ENCODE measurements around the gene PRSS50.

PRSS50 gene

DNA sequence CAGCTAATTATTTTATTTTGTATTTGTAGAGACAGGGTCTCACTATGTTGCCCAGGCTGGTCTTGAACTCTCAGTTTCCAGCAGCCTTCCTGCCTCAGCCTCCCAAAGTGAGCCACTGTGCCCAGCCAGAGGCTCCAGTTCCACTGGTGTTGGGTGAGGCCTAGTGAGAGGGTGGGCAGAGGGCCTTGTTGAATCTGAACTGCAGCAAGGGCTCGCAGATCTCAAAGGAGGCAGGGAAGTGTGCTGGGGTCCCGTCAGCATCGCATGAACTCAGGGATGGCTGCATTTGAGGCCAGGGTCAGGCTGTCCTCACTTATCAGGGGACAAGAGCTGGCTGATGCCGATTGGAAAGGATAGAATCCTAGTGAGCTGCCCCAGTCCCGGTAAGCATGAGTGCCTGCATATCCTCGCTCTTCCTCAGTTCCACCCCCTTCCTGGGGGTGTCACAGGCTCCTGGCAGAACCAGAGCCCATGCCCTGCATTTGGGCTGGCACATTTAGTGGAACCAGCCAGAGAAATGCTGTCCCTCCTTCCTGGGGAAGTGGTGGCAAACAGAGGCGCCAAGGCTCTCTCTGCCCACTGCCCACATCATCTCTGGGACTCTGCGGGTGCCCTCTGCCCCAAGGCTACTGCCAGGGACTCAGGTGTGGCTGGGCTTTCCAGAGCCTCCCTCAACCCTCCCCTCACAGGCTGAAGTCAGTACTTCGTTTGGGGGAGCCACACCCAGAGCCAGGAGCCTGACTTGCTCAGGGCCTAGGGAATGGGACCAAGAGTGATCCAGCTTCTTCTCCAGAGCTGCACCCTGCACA lies 48.3 kb downstream of the PRSS50 start:
- TF ChIP-seq EP300 (IDR thresholded peaks at IDR 0.05; ENCODE audit: borderline replicate concordance) (no peak), ZBTB7A (IDR thresholded peaks at IDR 0.05; ENCODE audit: low read depth) (no peak), TAF1 (IDR thresholded peaks at IDR 0.05; ENCODE audit: low read depth) (no peak), CEBPB (IDR thresholded peaks at IDR 0.05) (no peak), NFIC (IDR thresholded peaks at IDR 0.05) (no peak), FOXM1 (IDR thresholded peaks at IDR 0.05; ENCODE audit: borderline replicate concordance, low read depth) (no peak), CREB1 (IDR thresholded peaks at IDR 0.05; ENCODE audit: low read depth) (no peak), RAD21 (IDR thresholded peaks at IDR 0.05; ENCODE audit: low read depth) (no peak), TCF12 (IDR thresholded peaks at IDR 0.05; ENCODE audit: low read depth) (no peak), YY1 (IDR thresholded peaks at IDR 0.05; ENCODE audit: low read depth) (no peak), TEAD4 (IDR thresholded peaks at IDR 0.05) (no peak), EGR1 (IDR thresholded peaks at IDR 0.05) (no peak)
- TF ChIP-seq, protein P1, sequence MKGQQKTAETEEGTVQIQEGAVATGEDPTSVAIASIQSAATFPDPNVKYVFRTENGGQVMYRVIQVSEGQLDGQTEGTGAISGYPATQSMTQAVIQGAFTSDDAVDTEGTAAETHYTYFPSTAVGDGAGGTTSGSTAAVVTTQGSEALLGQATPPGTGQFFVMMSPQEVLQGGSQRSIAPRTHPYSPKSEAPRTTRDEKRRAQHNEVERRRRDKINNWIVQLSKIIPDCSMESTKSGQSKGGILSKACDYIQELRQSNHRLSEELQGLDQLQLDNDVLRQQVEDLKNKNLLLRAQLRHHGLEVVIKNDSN (IDR thresholded peaks at IDR 0.05), result no peak
- TF ChIP-seq, protein P2, sequence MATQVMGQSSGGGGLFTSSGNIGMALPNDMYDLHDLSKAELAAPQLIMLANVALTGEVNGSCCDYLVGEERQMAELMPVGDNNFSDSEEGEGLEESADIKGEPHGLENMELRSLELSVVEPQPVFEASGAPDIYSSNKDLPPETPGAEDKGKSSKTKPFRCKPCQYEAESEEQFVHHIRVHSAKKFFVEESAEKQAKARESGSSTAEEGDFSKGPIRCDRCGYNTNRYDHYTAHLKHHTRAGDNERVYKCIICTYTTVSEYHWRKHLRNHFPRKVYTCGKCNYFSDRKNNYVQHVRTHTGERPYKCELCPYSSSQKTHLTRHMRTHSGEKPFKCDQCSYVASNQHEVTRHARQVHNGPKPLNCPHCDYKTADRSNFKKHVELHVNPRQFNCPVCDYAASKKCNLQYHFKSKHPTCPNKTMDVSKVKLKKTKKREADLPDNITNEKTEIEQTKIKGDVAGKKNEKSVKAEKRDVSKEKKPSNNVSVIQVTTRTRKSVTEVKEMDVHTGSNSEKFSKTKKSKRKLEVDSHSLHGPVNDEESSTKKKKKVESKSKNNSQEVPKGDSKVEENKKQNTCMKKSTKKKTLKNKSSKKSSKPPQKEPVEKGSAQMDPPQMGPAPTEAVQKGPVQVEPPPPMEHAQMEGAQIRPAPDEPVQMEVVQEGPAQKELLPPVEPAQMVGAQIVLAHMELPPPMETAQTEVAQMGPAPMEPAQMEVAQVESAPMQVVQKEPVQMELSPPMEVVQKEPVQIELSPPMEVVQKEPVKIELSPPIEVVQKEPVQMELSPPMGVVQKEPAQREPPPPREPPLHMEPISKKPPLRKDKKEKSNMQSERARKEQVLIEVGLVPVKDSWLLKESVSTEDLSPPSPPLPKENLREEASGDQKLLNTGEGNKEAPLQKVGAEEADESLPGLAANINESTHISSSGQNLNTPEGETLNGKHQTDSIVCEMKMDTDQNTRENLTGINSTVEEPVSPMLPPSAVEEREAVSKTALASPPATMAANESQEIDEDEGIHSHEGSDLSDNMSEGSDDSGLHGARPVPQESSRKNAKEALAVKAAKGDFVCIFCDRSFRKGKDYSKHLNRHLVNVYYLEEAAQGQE (IDR thresholded peaks at IDR 0.05; ENCODE audit: low read depth), result no peak
- TF ChIP-seq, protein P3, sequence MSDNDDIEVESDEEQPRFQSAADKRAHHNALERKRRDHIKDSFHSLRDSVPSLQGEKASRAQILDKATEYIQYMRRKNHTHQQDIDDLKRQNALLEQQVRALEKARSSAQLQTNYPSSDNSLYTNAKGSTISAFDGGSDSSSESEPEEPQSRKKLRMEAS (IDR thresholded peaks at IDR 0.05), result no peak

DNA sequence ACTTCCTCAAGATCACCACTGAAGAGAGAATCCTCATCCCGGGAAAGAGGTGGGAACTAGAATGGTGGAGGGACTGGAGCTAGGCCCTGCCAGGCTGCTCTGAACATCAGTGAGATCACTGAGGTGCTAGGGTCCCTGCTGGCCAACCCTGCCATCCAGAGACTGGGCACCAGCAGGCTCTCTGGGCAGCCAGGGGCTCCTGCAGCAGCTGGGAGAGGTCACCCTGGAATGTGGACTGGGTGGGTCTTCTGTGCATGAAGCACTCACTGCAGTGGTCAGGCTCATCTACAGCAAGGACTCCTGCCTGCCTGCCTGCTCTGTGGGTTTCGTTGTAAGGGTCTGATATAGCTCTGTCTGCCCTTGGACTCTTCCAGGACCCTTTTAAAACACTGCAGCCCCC lies 49.1 kb downstream of the PRSS50 start:
- TF ChIP-seq NFIC (IDR thresholded peaks at IDR 0.05) (no peak), FOXM1 (IDR thresholded peaks at IDR 0.05; ENCODE audit: borderline replicate concordance, low read depth) (no peak), EP300 (IDR thresholded peaks at IDR 0.05; ENCODE audit: borderline replicate concordance) (no peak), TEAD4 (IDR thresholded peaks at IDR 0.05) (no peak), CEBPB (IDR thresholded peaks at IDR 0.05) (no peak), TCF12 (IDR thresholded peaks at IDR 0.05; ENCODE audit: low read depth) (no peak), CREB1 (IDR thresholded peaks at IDR 0.05; ENCODE audit: low read depth) (no peak), EGR1 (IDR thresholded peaks at IDR 0.05) (no peak), TAF1 (IDR thresholded peaks at IDR 0.05; ENCODE audit: low read depth) (no peak), RAD21 (IDR thresholded peaks at IDR 0.05; ENCODE audit: low read depth) (no peak), YY1 (IDR thresholded peaks at IDR 0.05; ENCODE audit: low read depth) (no peak), ZBTB7A (IDR thresholded peaks at IDR 0.05; ENCODE audit: low read depth) (no peak)
- TF ChIP-seq, protein P2 (IDR thresholded peaks at IDR 0.05; ENCODE audit: low read depth), result no peak
- TF ChIP-seq, protein P3 (IDR thresholded peaks at IDR 0.05), result no peak
- TF ChIP-seq, protein P1 (IDR thresholded peaks at IDR 0.05), result no peak

DNA sequence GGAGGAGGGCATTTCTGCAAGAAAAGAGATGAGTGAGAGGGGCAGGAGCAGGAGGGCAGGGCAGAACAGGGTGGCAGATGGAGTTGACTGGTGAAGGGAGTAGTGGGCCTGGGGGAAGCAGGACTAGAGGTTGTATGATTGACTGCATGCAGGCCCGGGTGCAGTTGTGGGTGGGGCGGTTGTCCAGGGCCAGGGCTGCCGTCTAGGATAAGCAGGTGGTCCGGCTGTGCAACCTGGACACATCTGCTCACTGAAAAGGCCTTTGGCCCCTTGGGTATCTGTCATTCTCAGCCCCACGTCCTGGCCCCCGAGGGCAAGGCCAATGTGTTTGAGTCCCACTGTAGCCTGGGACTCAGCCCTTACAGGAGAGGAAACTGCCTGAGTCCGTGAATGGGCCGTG lies 49.6 kb downstream of the PRSS50 start:
- TF ChIP-seq, protein P3 (IDR thresholded peaks at IDR 0.05), result no peak
- TF ChIP-seq YY1 (IDR thresholded peaks at IDR 0.05; ENCODE audit: low read depth), result no peak
- TF ChIP-seq RAD21 (IDR thresholded peaks at IDR 0.05; ENCODE audit: low read depth), result no peak
- TF ChIP-seq TCF12 (IDR thresholded peaks at IDR 0.05; ENCODE audit: low read depth), result no peak
- no peak for TF ChIP-seq FOXM1 (IDR thresholded peaks at IDR 0.05; ENCODE audit: borderline replicate concordance, low read depth)
- TF ChIP-seq, protein P2 (IDR thresholded peaks at IDR 0.05; ENCODE audit: low read depth), result no peak
- no peak for TF ChIP-seq TAF1 (IDR thresholded peaks at IDR 0.05; ENCODE audit: low read depth)
- TF ChIP-seq CREB1 (IDR thresholded peaks at IDR 0.05; ENCODE audit: low read depth), result no peak
- TF ChIP-seq, protein P1 (IDR thresholded peaks at IDR 0.05), result no peak

Measured in Ishikawa (cell line).